Natural killer cell (primary cell): ENCODE data around the gene ADM5. TPM values are rescaled to one million over a fixed set of nuclear protein-coding genes. Genes with fewer than 3 reads are reported as not detected.

Experiments used
- ATAC-seq, 3 donors: fragments of 150-1000 bp in 2 of 3; fragments of 200-7000 bp in 1 of 3; cut with Tn5 transposase; 1 replicate in 1 of 3; 2 replicates in 2 of 3; pipeline ENCODE4 v1.10.0; 2021; ENCODE audit warnings: mild to moderate bottlenecking in 2 of 3, moderate library complexity in 2 of 3
- DNase-seq, 2 donors: peaks; one replicate each; pipeline versions ENCODE4 v3.0.0 to v3.0.0-alpha.2; 2013 to 2021; ENCODE audit warnings: mixed read lengths in 1 of 2
- H3K27ac ChIP-seq: one replicate; pipeline ENCODE4 v1.5.1; 2013; ENCODE audit warnings: mild to moderate bottlenecking, low read length
- H3K27me3 ChIP-seq: one replicate; pipeline ENCODE4 v1.6.1; 2013; ENCODE audit warnings: low read length; ENCODE audit not compliant: control insufficient read depth, insufficient read depth
- H3K36me3 ChIP-seq: one replicate; pipeline ENCODE4 v1.6.1; 2013; ENCODE audit warnings: low read length; ENCODE audit not compliant: control insufficient read depth, insufficient read depth
- H3K4me1 ChIP-seq: one replicate; pipeline ENCODE4 v1.6.1; 2013; ENCODE audit warnings: low read length; ENCODE audit not compliant: control insufficient read depth, insufficient read depth
- H3K4me3 ChIP-seq: one replicate; pipeline ENCODE4 v1.5.1; 2013; ENCODE audit warnings: low read length
- H3K9me3 ChIP-seq: one replicate; pipeline ENCODE4 v1.6.1; 2013; ENCODE audit warnings: low read length; ENCODE audit not compliant: control insufficient read depth, insufficient read depth
- H3K27ac Mint-ChIP-seq, 2 donors: one replicate each; pipeline ENCODE4 v1.8.0; 2022; ENCODE audit warnings: mild to moderate bottlenecking in 2 of 2, mixed read lengths in 2 of 2, moderate library complexity in 1 of 2
- H3K27me3 Mint-ChIP-seq, 2 donors: one replicate each; pipeline ENCODE4 v1.8.0; 2022; ENCODE audit warnings: low read depth in 2 of 2, mixed read lengths in 2 of 2
- H3K36me3 Mint-ChIP-seq: one replicate; pipeline ENCODE4 v1.8.0; 2022; ENCODE audit warnings: mixed read lengths
- H3K4me1 Mint-ChIP-seq, 2 donors: one replicate each; pipeline ENCODE4 v1.8.0; 2022; ENCODE audit warnings: mixed read lengths in 2 of 2
- H3K4me3 Mint-ChIP-seq: one replicate; pipeline ENCODE4 v1.8.0; 2022; ENCODE audit warnings: mild to moderate bottlenecking, moderate library complexity, mixed read lengths
- H3K9me3 Mint-ChIP-seq, 2 donors: one replicate each; pipeline ENCODE4 v1.8.0; 2022; ENCODE audit warnings: mixed read lengths in 2 of 2
- WGBS: methylation state at CpG from one replicate; pipeline ENCODE4 v1.1.7; 2013; ENCODE audit warnings: missing lambda C conversion rate; ENCODE audit not compliant: insufficient coverage; 5-methylcytosine and 5-hydroxymethylcytosine counted together
- intact Hi-C: fragments of 100-400 bp; cut with micrococcal nuclease; formaldehyde crosslinking; loops from one replicate; pipeline ENCODE4 v1.14.2; 2022
- total RNA-seq, 4 donors: library from RNA; stranded (reverse); fragments of 120-200 nt in 1 of 4; gene quantifications; one replicate each; pipeline versions ENCODE4 v1.2.3 to v1.2.4, GENCODE V29; 2013 to 2022
- TF ChIP-seq, protein P1 (sequence below): fragments of 200-600 bp; IDR thresholded peaks from one replicate; pipeline ENCODE4 v1.8.0; 2022; ENCODE audit warnings: antibody characterized with exemption

The ADM5 gene
- total RNA-seq, 3 donors from 2014 or later (not counting 1 experiment from before 2014, with no cell fraction given), result 2.3 to 2.9 (median 2.4) TPM

DNA sequence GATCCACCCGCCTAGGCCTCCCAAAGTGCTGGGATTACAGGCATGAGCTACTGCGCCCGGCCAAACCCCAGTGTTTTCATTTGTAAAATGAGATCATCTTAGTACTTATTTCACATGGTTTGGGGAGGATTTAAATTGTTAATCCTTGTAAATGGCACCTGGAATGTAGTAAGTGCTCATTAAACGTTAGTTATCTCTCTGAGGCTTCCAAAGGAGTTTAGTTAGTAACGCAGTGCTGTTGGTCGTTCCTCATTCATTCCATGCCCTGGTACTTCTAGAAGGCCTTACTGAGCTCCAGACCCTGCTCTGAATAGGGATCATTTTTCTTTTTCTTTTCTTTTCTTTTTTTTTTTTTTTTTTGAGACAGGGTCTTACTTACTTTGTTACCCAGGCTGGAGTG, 6.7 kb downstream of the ADM5 start:
- TF ChIP-seq, protein P1, sequence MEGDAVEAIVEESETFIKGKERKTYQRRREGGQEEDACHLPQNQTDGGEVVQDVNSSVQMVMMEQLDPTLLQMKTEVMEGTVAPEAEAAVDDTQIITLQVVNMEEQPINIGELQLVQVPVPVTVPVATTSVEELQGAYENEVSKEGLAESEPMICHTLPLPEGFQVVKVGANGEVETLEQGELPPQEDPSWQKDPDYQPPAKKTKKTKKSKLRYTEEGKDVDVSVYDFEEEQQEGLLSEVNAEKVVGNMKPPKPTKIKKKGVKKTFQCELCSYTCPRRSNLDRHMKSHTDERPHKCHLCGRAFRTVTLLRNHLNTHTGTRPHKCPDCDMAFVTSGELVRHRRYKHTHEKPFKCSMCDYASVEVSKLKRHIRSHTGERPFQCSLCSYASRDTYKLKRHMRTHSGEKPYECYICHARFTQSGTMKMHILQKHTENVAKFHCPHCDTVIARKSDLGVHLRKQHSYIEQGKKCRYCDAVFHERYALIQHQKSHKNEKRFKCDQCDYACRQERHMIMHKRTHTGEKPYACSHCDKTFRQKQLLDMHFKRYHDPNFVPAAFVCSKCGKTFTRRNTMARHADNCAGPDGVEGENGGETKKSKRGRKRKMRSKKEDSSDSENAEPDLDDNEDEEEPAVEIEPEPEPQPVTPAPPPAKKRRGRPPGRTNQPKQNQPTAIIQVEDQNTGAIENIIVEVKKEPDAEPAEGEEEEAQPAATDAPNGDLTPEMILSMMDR, result no peak
- no peak for DNase-seq
- H3K4me1 Mint-ChIP-seq, result peaks cover 0 to 4% of the 10 kb centered on the region in 2 donors

DNA sequence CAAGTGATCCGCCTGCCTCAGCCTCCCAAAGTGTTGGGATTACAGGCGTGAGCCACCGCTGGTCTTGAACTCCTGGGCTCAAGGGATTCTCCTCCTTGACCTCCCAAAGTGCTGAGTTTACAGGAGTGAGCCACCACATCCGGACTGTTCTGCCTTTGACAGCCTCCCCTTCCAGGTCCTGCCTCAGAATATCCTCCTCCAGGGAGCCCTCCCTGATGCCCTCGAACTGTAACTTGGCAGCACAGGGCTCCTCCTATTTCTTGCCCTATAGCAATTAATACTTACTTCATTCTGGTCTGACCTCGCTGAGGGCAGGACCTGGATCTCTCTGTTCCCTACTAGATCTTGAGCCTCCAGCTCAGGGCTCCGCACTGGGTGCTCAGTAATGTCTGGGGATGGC, 7.5 kb downstream of the ADM5 start:
- peaks cover under 1% of the 10 kb centered on the region for H3K4me1 ChIP-seq
- no peaks in the 10 kb centered on the region for H3K9me3 Mint-ChIP-seq
- no peak for ATAC-seq
- no peak overlapping the region for H3K27ac Mint-ChIP-seq
- H3K4me3 Mint-ChIP-seq, result no peak overlapping the region
- no peaks in the 10 kb centered on the region for H3K36me3 Mint-ChIP-seq
- TF ChIP-seq, protein P1, result no peak
- 91% methylated on average over 7 of the region's 7 CpGs for WGBS
- no peaks in the 10 kb centered on the region for H3K4me1 Mint-ChIP-seq
- no peak for DNase-seq
- no peaks in the 10 kb centered on the region for H3K9me3 ChIP-seq
- no peak overlapping the region for H3K4me3 ChIP-seq
- peaks cover 0 to 12% of the 10 kb centered on the region in 2 donors for H3K27me3 Mint-ChIP-seq
- no peak overlapping the region for H3K27ac ChIP-seq
- intact Hi-C loops, result no loop called here
- H3K27me3 ChIP-seq, result peaks cover 6% of the 10 kb centered on the region
- H3K36me3 ChIP-seq, result no peaks in the 10 kb centered on the region

More for the DNA sequence above, 6.7 kb downstream of the ADM5 start:
- intact Hi-C loops, result no loop called here
- Histone ChIP-seq H3K9me3 (no peaks in the 10 kb centered on the region), H3K4me1 (peaks cover 8% of the 10 kb centered on the region), H3K27ac (no peak overlapping the region), H3K27me3 (peaks cover 12% of the 10 kb centered on the region), H3K4me3 (no peak overlapping the region), H3K36me3 (no peaks in the 10 kb centered on the region)
- no peaks in the 10 kb centered on the region for H3K36me3 Mint-ChIP-seq
- no peak for ATAC-seq
- no peak overlapping the region for H3K4me3 Mint-ChIP-seq
- no peak overlapping the region for H3K27ac Mint-ChIP-seq
- 75% methylated on average over 6 of the region's 6 CpGs for WGBS
- H3K9me3 Mint-ChIP-seq, result no peaks in the 10 kb centered on the region
- peaks cover 3 to 15% of the 10 kb centered on the region in 2 donors for H3K27me3 Mint-ChIP-seq

DNA sequence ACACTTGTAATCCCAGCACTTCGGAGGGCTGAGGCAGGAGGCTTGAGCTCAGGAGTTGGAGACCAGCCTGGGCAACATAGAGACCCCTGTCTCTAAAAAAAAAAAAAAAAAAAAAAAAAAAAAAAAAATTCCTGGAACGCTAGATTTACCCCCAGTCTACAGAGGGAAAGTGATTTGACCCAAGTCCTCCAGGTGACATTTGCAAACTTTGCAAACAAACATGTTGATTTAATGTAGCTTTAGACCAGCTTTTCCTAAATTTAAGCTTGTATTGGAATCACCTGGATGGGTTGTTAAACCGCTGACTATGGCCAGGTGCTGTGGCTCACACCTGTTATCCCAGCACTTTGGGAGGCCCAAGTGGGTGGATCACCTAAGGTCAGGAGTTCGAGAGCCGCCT, 10.0 kb downstream of the ADM5 start:
- no peak overlapping the region for H3K4me3 Mint-ChIP-seq
- no peaks in the 10 kb centered on the region for H3K4me1 Mint-ChIP-seq
- no peaks in the 10 kb centered on the region for H3K9me3 Mint-ChIP-seq
- no peaks in the 10 kb centered on the region for H3K36me3 Mint-ChIP-seq
- TF ChIP-seq, protein P1, result no peak
- DNase-seq (no peak), ATAC-seq (no peak)
- peaks cover 0 to 4% of the 10 kb centered on the region in 2 donors for H3K27me3 Mint-ChIP-seq
- no peaks in the 10 kb centered on the region for H3K27me3 ChIP-seq
- H3K4me3 ChIP-seq, result no peak overlapping the region
- no peak overlapping the region for H3K27ac Mint-ChIP-seq
- WGBS, result 93% methylated on average over 5 of the region's 5 CpGs
- no peak overlapping the region for H3K27ac ChIP-seq
- no peaks in the 10 kb centered on the region for H3K9me3 ChIP-seq
- intact Hi-C loops, result no loop called here
- H3K4me1 ChIP-seq, result no peaks in the 10 kb centered on the region
- no peaks in the 10 kb centered on the region for H3K36me3 ChIP-seq

DNA sequence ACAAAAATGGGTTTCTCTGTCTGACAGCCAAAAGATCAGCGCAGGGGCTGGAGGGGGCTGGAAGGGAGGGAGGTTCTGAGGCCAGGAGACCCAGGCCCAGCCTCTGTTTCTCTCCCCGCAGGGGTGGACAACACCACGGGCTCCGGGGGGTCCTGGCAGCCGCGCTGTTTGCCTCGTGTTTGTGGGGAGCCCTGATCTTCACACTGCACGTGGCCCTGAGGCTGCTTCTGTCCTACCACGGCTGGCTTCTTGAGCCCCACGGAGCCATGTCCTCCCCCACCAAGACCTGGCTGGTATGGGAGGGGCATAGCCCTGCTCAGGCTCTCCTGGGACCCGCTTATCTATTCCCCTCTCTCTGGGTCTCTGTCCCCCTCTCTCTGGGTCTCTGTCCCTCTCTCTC, 11.2 kb downstream of the ADM5 start:
- Histone ChIP-seq H3K36me3 (no peaks in the 10 kb centered on the region), H3K4me1 (no peaks in the 10 kb centered on the region), H3K27me3 (no peaks in the 10 kb centered on the region), H3K4me3 (no peak overlapping the region), H3K27ac (no peak overlapping the region), H3K9me3 (no peaks in the 10 kb centered on the region)
- TF ChIP-seq, protein P1, result no peak
- no peak for DNase-seq
- no peaks in the 10 kb centered on the region for H3K36me3 Mint-ChIP-seq
- ATAC-seq, result peak in 2 of 3 donors; percentile 32 to 40
- H3K4me3 Mint-ChIP-seq, result no peak overlapping the region
- H3K27me3 Mint-ChIP-seq, result no peaks in the 10 kb centered on the region
- intact Hi-C loops, result no loop called here
- no peaks in the 10 kb centered on the region for H3K9me3 Mint-ChIP-seq
- H3K27ac Mint-ChIP-seq, result no peak overlapping the region
- WGBS, result 72% methylated on average over 11 of the region's 11 CpGs
- no peaks in the 10 kb centered on the region for H3K4me1 Mint-ChIP-seq
